GM19099 (cell line): ENCODE data around the gene CA14.
A peak's percentile ranks its signal among the peaks of the same experiment; 100 is the strongest.

Experiments
- POLR2A ChIP-seq: IDR thresholded peaks from 3 replicates; pipeline ENCODE4 v1.6.1; 2011; ENCODE audit warnings: low read depth; ENCODE audit not compliant: insufficient read length; ENCODE audit errors: extremely low read depth

Gene CA14

GRCh38 chr1:150235852-150236613 is 21.5 kb upstream of the CA14 start, which contains the start of gene ANP32E:
Gene ANP32E, minus strand, starts transcription at chr1:150236112. Its CDS starts 326 bp downstream, at chr1:150235786.
- peak; percentile 98 for TF ChIP-seq POLR2A

GRCh38 chr1:150236614-150237100 is 20.9 kb upstream of the CA14 start:
- TF ChIP-seq POLR2A: no peak

GRCh38 chr1:150237746-150238145 is 19.8 kb upstream of the CA14 start:
- no peak for TF ChIP-seq POLR2A

GRCh38 chr1:150243003-150243402 is 14.6 kb upstream of the CA14 start:
- TF ChIP-seq POLR2A: no peak

GRCh38 chr1:150249936-150250335 is 7.6 kb upstream of the CA14 start:
- TF ChIP-seq POLR2A: no peak

- TF ChIP-seq POLR2A: no peak
Observed at GRCh38 chr1:150256198-150256553, 1.4 kb upstream of the CA14 start.

- no peak for TF ChIP-seq POLR2A
Observed at GRCh38 chr1:150256554-150257341, 826 bp upstream of the CA14 start.

- TF ChIP-seq POLR2A: no peak
Observed at GRCh38 chr1:150259217-150259616, 1.6 kb downstream of the CA14 start.

- no peak for TF ChIP-seq POLR2A
Observed at GRCh38 chr1:150259758-150260669, 2.4 kb downstream of the CA14 start.

GRCh38 chr1:150261367-150261766 is 3.8 kb downstream of the CA14 start:
- TF ChIP-seq POLR2A: no peak

- TF ChIP-seq POLR2A: peak; percentile 13
Observed at GRCh38 chr1:150262388-150263320, 5.1 kb downstream of the CA14 start.

GRCh38 chr1:150263549-150263948 is 6.0 kb downstream of the CA14 start:
- no peak for TF ChIP-seq POLR2A

- no peak for TF ChIP-seq POLR2A
Observed at GRCh38 chr1:150267896-150268295, 10.3 kb downstream of the CA14 start.

- TF ChIP-seq POLR2A: no peak
Observed at GRCh38 chr1:150268340-150268704, 10.7 kb downstream of the CA14 start.

- TF ChIP-seq POLR2A: peak; percentile 57
Observed at GRCh38 chr1:150268705-150269403, 11.3 kb downstream of the CA14 start, which contains the start of gene APH1A. Gene APH1A, minus strand, starts transcription at chr1:150269016. Its CDS starts 206 bp downstream, at chr1:150268810.
